ENCODE results near the gene HEXA.

HEXA gene

DNA sequence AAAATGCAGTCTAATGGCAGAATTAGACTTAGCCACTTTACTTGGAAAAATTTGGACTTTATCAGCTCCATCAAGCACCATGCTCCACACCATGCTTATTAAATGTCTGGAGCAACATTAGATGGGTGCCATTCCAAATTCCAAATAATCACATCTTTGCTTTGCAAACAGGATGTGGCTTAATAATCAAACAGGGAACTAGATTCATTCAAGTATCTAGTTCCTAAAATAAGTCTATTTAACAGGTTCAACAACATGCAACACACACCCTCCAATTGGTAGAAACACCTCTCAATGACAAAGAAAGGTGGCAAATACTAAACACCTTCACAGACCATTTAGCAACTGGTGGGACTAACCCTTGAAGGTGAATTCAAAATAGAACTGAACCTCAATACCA is 3.5 kb downstream of the HEXA start:
- no peak for DNase-seq

- no peak for DNase-seq
These were observed 5.8 kb downstream of the HEXA start for GRCh38 chr15:72369964-72370363.

- no peak for DNase-seq
These were observed 6.9 kb downstream of the HEXA start for GRCh38 chr15:72368899-72369298.

- DNase-seq = no peak
These were observed 7.5 kb downstream of the HEXA start for GRCh38 chr15:72368325-72368724.

- DNase-seq = peak in 1 of 5 donors; percentile 44
These were observed 10.0 kb downstream of the HEXA start for GRCh38 chr15:72365844-72366243.

DNA sequence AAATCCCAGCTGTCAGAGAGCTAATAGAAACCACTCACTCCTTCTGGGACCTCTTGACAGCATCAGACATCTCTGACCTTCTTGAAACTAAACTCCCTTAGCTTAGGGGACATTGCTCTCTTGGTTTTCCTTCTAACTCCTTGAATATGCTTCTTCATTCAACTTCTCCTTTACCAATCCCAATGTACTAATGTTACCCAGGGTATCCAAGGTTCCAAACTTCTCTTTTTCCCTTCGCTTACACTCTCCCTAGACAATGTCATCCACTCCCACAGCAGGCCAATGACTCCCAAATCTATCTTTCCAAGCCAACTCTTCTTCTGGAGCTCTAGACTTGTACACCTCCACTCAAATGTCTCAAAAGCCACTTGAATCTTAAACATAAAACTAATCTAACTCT is 14.6 kb downstream of the HEXA start:
- DNase-seq = no peak

- no peak for DNase-seq
These were observed 17.1 kb downstream of the HEXA start for GRCh38 chr15:72358650-72359171.

DNA sequence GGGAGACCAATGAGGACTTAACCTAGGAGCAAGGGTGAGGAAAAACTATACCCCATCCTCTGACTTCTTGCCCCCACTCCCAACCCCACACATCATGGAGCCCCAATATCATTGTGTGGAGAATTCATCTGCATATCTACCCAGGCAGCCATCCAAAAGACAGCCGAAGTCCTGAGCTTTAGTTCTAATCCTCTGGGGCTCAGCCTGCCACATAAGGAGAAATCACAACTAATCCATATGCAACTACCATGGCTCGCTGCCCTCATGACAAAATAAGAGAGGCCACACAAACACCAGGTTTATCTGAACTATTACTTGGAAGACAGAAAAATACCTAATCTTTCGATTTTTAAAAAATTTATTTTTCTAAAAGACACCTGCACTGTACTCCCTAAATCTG is 17.7 kb downstream of the HEXA start:
- no peak for DNase-seq

DNA sequence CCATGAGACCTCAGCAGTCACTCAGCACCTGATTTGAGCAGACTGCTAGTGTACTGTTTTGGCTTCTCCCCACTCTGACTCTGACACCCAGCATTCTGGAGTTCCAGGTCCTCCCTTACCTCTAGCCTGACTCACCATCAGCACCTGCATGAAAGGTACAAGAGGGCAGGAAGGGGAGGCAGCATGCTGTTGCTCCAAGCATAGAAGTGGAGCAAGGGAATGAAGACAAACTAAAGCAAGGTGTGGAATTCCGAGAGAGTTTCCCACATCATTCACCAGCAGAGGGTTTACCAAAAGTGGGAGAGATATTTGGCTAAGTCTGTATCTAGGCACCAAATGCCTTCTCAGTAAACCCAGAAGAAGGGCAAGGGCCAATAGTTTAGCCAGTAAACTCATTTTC is 21.3 kb downstream of the HEXA start:
- DNase-seq = no peak

DNA sequence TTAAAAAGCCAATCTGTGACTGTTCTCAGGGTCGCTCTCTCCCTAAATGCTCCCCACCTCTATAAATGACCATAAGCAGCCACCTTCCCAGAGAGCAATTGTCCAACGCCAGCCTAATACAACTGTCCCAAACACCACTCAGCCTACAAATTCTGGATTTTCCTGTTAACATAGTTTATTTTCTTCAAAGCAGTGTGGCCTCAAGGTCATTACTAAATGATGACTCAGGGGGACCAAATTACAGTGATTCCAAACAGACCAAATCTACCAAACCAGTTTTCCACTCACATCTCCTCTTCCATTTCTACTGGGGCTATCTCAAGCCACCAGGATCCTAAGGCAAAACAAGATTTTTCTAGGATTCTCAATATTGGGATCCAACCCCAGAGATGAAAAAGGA is 22.5 kb downstream of the HEXA start:
- DNase-seq = no peak

DNA sequence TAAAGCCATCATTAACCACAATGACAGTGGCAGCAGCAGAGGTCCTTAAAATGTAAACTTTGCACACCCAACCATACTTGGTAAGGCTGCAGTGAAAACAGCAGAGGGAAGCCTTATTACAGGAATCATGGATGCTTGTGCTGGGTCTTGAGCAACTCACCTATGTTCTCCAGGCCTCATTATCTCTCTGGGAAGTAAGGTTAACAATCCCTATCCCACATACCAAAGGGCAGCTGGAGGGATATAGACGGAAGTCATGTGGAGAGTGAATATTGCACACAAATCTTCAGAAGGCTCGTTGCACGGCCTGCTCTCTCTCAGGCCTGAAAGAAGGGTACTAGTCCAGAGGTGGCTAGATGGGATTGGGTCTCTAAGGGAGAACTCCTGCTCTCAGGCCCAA is 30.0 kb downstream of the HEXA start:
- DNase-seq = no peak

DNA sequence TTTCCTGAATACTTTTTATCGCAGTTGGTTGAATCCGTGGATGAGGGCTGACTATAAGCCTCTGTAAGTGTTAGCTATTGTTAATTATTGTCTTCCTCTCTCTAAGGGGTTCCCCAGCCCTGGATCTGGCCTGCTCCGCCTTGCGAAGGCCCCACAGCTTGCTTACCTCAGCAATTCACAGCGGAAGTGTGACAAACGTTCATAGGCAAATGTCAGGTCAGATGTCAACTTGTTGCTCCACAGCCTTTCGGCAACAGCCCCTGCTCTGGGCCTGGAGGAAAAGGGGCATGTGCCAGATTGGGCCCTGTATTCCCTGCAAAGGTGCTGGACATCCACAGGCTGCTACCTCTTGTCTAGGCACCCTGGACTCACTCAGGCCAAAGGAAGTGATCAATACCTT is 30.5 kb downstream of the HEXA start:
- DNase-seq = no peak

- DNase-seq = no peak
These were observed 31.2 kb downstream of the HEXA start for GRCh38 chr15:72344602-72345001.

DNA sequence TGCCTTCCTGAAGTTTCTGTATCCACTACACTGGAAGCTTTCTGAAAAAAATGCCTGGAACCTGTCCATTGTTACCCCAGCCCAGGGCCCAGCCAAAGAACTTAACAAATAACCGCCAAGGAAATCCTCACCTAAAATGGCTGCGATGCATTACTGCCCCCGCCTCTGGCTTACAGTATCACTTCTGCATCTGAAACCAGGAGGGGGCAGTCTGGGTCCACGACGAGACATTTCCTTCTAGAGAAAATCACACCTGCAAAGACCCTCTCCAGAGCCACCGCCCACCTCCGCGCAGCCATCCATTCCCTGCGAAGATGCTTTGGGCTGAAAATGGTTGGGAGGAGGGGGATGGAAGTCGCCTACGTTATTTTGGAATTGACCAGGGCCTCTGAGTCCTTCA is 33.4 kb downstream of the HEXA start:
- DNase-seq = peak in 2 of 5 donors; percentile 12 to 24

- no peak for DNase-seq
These were observed 34.5 kb downstream of the HEXA start for GRCh38 chr15:72341361-72341760.

GRCh38 chr15:72340366-72340765 is 35.4 kb downstream of the HEXA start:
- DNase-seq = no peak

GRCh38 chr15:72339777-72340177 is 36.0 kb downstream of the HEXA start:
- DNase-seq = no peak

- no peak for DNase-seq
These were observed 37.0 kb downstream of the HEXA start for GRCh38 chr15:72338617-72339321.

DNA sequence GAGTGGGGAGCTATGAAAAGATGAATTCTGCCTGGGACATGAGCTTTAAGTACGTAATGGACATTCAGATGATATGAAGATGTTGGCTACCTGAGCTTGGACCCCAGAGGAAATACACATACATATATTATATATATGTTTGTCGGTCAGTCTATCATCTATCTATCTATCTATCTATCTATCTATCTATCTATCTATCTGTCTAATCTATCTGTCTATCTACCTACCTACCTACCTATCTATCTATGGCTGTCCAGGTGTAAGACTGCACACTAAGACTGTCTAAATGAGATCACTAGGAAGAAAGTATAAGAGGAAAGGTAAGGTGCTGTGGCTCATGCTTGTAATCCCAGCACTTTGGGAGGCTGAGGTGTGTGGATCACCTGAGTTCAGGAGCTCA is 37.7 kb downstream of the HEXA start:
- DNase-seq = no peak

DNA sequence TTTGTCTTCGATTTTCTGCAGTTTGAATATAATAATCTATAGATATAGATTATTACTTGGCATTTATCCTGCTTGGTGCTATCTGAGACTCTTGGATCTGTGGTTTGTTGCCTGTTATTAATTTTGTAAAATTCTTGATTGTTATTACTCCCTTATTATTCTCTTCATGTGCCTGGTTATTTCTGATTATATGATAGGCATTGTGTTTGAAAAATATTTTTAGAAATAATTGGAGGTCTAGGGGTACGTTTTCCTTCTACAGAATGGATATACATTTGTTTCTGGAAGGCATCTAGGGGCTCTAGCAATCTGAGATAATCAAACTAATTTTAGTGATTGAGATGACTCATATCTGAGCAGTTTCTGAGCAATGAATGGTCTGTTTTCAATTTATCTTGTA is 41.0 kb downstream of the HEXA start:
- DNase-seq = no peak

- no peak for DNase-seq
These were observed 44.8 kb downstream of the HEXA start for GRCh38 chr15:72331021-72331420.

DNA sequence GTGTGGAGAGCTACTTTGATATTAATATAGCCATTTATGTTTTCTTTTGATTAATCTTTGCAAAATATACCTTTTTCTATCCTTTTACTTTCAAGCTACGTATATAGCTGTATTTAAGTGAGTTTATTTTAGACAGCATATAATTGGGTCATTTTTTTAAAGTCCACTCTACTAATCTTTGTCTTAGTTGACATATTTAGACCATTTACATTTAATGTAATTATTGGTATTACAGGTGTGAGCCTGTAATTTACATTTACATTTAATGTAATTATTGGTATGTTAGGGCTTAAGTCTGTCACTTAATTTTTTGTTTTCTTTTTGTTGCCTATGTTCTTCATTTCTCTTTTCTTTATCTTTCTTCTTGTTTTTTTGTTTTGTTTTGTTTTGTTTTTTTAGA is 52.1 kb downstream of the HEXA start:
- DNase-seq = no peak

DNA sequence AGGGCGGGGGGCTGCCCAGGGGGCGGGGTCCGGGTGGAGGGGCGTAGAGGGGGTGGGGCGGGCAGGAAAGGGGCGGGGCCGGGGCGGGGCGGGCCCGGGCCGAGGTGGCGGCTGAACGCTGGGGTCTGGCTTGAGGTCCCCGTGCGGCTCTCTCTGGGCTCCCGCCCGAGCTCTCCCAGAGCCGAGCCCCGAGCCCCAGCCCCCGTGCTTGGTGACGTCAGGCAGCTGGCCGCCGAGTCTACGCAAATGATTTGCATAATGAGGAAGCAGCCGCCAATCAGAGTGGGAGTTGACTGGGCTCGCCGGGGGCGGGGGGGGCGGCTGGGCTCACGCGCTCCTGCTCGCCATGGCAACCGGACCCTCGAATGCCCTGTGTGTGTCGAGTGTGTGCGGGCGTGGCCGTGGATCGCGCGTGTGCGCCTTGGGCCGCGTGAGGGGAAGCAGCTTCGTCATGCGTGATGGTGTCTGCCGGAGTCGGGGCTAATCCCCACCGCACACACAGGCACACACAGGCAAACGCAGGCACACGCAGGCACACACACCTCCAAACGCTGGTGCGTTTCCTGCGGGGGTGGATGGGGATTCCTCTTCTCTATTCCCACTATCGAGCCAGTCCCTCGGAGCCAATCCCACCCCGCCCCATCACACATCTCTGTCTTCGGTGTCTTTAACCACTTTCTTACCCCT is 55.7 kb downstream of the HEXA start, which contains the start of gene CELF6:
CELF6 (minus strand) TSS at position 173 of the 687 bp plus-strand sequence. CDS start 283 bp downstream, outside the sequence.
- peak; percentile 59 to 78 (median 69) for DNase-seq

- DNase-seq = peak; percentile 23 to 58 (median 40)
These were observed 56.3 kb downstream of the HEXA start for GRCh38 chr15:72319360-72319984.

Measured in T-helper 1 cell (primary cell).